NCI-H526 (cell line): Measurements from ENCODE around the gene PLXNA2.

Experiments used
- DNase-seq, 2 experiments: peaks; one replicate each; lab custom pipeline; 2025; lab: John Stamatoyannopoulos, UW

The PLXNA2 gene

DNA sequence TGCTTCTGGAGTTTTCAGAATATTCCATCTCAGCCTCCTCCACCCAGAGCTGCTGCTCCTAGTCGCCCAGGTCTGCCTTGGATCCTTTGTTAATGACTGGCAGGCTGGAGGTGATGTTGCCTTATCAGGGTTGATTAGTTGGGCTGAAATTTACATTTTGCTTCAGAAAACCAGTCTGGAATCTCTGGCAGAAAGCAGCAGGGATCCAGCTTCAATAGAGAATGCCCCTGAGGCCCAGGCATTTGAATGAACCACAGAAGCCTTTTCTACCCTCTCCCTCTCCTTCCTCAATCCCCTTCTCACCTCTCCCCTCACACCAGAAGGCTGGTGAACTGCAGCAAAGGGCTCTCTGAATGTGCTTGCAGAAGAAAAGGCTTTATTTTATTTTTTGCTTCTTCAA is 83.2 kb downstream of the PLXNA2 start:
- peak in 1 of 2 experiments; percentile 13 for DNase-seq

DNA sequence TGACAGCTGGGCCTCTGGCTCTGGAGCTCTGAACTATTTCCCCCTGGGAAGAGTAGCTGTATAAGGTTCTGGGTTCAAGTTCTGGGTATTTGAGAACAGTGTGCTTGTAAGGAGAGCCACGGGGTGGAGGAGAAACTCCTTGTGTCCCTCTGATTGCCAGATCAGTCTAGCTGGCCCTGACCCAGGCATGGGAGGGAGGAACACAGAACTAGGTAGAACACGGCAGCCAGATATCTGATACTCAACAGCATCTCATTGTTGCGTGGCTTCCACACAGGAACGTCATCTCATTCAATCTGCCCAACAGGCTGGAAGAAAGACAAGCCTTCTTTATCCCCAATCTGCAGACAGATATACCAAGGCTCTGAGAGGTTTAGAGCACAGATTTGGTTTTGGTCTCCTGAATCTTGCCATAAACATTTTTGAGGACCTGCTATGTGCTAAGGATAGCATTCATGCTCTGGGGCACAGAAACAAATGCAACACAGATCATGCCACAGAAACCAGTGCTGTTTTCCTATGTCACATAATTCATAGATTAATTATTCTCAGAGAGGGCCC is 83.8 kb downstream of the PLXNA2 start:
- DNase-seq: no peak

DNA sequence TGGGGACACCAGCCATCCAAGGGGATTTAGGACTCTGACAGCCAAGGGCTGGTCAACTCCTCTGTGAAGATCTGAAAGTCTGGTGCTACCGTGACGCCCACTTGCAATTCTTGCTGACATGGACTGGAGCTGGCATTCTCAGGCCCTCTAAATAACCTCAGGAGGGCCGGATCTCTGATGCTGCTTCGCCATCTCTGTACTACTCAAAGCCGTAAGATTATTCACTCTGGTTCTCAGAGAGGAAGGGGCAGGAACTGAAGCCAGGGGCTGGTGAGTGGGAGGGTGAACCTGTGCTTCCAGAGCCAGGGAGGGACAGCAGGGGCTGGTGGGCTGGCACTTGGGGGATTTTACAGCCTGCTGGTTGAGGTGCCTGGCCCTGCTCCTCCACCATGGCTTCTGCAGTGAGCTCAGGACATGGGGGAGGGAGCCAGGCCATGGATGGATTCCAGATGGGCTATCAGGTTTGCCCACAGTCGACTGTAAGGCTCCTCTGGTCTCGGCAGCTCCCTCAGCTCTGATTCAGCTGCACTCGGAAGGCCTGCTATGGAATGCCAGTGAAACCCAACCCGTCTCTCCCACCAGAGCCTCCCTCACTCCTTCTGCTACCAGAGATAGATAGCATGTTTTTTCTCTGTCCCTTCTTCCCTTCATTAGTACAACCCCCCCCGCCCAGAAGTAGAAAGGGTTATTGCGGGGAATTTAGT is 84.5 kb downstream of the PLXNA2 start:
- no peak for DNase-seq

DNA sequence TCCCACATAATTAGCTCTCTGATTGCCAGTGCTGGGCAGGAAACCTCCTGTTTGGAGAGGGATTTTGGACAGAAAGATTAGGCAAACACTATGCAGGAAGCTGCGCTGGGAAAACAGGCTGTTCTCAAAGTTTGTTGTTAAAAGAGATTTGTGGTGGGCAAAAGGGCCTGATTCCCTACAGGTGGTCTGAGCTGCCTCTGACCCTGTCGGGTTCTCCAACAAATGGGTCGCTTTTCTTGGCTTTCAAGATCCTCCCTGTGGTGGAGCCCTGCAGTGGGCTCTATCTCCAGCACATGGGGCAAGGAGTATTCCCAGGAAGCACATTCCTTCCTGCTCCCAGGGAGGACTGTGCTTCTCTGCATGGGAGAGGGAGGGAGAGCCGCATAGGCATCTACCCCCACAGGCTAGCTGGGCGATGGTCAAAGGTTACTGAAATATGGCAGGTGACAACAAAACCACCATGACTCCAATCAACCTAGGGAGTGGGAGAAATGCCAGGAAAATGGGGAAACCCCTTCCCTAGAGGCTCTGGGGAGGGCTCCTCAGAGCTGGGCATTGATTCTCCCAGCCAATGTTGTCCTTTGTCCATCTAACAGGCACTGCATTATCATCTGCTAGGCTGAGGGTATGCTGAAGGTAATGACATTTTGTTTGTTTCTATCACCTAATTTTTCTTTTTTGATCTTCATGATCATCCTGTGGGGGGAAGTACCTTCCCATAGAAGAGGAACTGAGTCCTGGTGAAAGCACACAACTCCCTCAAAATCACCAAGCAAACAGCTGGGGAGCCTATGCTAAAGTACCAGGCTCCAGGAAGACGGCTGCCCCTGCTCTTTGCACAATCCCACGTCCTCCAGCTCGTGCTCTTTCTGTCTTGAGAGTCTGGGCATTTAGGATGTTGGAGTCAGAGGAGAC is 85.3 kb downstream of the PLXNA2 start:
- DNase-seq: no peak

DNA sequence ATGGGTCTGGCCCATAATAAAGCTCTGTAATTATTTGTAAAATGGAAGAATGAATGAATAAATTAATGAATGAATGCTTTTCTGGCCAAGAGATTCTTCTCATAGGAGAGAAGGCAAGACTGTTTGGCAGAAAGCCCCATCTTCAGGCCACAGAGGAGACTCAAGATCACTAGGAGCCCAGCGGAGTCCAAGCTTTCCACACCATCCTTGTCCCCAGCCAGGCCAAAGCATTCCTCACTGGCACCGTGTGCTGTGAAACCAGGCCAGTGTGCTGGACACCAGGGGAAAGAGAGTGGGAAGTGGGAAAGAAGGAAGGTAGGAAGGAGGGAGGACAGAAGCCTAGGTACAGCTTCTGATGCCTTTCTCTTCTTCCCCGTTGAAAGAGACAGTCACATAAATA is 86.4 kb downstream of the PLXNA2 start:
- DNase-seq: no peak

DNA sequence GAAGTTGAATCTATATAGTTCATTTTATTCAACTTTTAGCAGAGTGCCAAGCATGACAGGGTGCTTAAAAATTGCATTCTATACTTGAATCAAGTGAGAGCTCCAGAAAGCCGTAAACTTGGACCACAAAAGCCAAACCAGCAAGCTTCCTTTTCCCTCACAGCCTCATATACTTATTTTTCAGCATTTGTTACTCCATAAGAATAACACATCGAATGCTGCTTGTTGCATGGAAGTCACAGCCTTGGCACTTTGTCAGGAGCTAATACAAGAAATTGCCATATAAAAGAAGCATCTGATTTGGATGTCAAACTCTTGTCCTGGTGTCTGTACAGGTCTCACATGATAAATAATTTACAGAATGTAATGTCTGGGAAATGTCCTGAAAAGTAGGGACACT is 87.4 kb downstream of the PLXNA2 start:
- no peak for DNase-seq

DNA sequence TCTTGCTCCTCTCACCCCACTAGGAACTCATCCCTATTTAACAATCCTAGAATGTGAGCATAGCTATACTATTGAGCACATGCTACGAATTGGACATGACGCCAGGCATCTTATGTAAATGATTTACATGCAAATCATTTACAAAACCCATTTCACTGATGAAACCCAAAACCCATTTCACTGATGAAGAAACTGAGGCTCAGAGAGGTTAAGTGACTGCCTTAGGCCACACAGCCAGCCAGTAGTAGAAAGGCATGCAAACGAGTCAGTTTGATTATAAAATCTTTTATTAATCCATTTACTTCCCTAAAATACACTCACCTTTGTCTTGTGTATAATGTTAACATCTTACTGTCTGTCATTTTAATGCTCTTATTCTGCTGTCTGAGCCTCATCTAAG is 87.9 kb downstream of the PLXNA2 start:
- DNase-seq: no peak

DNA sequence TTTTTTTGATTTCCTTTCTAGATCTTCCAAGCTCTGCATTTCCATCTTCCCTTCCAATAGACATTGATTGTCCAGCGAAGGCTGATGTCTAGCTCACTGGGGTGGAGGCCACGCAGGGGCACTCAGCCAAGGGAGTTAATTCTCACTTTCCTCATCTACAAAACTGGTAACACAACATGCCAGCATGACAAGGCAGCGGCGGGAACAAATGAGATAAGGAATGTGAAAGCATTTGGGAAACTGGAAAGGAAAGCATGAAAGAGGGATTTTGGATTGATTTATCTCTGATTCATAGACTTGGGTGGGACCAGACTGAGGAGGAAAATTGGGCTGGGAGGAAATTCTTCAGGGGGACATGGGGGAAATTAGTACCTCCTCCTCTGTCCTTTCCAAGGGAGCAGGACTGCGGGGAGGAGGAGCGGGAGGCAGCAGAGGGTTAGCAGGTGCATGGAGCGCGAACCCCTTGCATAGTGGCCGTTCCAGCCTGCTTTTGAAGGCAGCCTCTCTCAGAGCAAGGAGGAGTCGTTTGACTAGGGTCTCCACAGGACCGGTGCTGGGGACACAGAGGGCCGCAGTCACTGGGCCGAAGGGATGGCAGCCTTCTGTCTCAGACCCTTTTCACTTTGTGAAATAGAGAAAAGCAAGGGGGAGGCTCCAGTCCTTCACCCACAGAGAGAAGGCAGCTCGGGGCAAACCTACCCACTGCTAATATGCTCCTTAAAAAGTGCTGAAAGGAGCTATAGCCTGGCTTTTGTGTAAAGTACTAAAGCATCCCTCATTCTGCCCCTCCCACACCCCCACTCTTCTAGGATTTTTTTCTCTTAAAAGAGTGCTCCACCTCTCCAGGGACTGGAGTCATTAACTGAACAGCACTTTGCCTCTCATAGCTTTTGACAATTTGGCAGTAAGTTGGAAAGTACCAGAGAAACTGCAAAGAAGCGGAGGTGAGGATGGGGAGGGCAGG is 89.2 kb downstream of the PLXNA2 start:
- no peak for DNase-seq

DNA sequence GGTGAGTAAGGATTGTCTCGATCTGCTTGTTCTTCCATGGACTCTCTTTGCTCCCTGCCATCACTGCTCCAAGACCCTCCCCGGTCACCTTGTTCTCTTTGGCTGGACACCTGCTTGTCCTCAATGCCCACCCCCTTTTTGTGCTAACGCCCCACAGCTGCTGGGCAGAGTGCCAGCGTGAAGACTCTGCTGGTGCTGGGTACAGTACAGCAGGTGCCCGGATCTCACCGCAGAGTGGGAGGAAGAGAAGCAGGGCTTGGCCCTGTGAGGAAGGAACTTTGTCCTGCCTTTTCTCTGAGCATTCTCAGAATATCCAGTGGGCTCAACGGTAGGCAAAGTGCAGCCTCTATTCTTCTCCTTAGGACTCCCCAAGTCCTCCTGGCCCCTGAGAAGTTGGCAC is 90.1 kb downstream of the PLXNA2 start:
- peak in 1 of 2 experiments; percentile 4 for DNase-seq

DNA sequence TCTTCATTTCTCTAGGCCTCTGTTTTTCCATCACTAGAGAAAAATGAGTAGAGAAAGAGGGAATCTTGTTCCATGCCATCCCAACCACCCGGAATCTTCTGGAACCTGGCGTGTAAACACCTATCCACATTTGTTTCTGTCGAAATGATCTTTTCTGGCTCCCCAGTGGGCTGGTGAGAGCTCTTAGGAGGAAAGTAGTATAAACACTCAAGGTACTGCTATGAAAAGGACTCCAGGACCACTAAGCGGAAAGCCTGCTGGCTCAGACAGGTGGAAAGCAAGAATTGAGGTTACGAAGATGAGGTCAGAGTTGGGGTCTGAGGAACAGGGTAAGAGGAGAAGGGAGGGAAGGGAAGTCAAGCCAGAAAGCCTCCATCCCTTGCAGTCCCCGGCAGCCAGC is 90.8 kb downstream of the PLXNA2 start:
- no peak for DNase-seq

DNA sequence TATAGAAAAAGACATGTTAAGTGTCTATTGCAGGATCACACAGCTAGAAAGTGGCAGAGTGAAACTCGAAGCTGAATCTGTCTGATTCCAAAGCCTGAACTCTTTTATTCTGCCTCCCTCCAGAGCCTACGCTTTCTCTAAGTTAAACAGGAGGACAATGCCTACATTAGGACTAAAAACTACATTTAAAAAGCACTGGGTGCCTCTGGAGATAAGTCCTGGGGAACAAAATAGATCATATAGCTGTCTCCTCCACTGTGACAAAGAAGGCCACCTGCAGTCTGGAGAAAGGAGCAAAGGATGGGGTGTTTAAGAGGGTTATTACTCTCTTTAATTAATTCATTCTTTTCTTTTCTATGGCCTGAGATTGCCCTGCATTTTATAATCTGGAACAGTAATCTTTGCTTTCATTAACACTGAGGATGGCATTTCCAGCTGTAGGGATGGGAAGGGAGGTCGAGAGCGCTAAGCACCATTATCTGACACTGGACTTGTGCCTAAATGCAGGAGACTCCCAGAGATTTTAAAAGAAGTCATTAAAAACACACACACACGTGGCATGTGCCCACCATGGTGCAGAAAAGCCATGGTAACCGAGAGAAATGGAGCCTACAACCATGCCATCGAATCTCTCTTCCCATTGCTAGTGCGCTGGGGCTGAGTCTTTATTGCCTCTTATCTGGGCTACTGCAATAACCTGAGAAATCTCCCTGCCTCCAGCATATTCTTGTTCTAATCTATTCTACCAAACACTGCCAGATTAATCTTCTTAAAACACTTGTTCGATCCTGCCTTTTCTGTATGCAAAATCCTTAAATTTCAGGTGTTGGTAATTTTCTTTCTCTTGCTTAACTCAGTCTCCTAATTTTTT is 92.2 kb downstream of the PLXNA2 start:
- DNase-seq: no peak

DNA sequence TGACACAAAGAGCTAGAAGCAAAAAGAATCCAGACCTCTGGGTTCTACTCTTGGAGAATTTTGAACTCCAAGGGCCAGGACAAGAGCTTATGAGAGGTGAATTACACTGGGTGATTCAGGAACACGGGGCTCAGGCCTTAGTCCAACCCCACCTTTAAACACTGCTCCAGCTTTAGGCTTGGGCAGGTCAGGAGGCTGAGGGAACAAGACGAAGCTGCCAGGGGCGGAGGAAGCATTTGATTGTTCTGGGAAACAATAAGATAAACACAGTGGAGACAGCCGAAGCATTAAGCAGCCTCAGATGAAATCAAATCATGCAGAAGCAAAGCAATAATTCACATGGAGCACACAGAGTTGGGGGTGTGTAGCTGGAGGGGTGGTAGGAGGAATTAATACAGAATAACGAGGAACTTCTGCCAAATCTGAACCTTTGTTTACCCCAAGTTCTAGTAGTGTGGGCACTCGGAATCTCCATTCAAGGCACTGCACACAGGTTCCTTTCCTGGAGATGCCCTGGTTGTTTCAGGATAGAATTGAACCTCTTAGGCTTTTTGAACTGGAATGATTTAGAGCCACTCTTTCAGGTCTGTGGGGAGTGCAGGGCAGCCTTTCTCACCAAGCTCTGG is 93.2 kb downstream of the PLXNA2 start:
- no peak for DNase-seq

DNA sequence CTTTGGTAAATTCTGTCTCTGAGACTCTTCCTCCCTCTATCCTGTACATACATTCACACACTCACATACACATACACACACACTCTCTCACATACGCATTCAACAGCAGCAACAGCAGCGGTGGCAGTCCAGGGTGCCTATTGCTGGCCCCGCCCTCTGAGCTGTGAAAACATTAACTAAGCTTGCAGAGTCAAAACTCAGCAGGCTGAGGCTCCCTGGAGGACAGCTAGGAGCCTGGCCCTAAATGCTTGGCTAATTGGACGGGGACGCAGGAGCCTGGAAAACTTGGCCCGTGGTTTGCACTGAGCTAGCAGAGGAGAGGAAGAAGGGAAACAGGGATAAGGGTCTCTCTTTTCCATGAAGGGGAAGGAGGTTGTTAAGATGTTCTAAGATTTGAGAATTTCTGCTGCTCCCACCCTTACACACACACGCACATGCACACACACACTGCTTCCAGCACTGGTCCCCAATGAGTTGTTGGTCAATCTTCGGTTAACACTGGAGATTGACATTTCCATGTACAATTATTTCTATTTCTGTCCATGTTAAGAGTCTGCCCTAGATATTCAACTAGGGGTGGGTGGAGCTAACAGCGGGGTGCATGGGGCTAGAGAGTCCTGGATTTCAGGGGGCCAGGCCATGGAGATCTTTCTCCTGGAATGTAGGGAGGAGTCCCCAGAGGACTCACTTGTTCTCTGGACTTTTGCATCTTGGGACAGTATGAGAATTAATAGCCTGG is 94.2 kb downstream of the PLXNA2 start:
- peak; percentile 17 to 48 for DNase-seq

DNA sequence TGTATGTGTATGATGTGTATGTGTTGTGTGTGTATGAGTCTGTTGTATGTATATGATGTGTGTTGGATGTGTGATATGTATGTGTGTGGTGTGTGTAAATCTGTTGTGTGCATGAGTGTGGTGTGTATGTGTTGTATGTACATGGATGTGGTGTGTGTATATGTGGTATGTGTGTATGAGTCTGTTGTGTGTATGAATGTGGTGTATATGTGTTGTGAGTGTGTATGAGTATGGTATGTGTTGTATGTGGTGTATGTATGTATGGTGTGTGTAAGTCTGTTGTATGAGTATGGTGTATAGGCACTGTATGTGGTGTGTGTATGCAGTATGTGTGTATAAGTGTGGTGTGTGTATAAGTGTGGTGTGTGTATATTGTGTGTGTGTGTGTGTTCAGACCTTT is 95.0 kb downstream of the PLXNA2 start:
- no peak for DNase-seq

DNA sequence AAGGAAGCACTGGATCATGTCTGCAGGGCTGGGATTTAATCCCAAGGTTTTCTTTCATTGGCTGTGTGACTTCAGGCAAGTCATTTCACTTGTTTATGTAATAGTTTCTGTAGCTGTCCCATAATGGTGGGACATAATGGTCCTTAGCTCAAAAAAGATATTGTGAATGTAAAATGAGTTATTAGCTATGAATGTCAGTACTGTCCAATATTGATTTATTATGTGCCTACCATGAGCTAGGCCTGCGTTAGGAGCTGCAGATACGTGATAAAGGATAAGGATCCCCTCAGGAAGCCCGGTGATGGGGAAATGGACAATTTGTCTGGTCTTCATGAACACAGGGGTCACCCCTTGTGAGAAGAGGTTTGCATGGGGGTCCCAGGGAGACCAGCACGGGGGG is 95.8 kb downstream of the PLXNA2 start:
- DNase-seq: no peak

DNA sequence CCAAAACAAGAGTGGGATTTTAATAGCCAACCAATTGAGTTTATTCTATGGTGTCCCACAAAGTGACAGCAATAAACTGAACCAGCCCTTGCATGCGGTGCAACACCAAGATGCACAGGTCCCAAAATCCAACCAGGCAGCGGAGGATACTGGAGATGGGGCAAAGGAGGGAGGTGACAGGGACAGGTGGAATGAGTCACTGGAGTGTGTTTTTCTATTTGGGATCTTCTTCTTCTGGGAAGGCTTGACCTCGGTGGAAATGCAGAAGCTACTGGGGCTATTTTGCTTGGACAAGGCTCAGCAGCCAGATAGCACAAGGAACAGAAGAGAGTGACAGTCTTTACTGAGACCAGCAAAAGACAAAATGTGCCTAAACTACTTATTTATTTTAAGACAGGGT is 97.5 kb downstream of the PLXNA2 start:
- DNase-seq: no peak

DNA sequence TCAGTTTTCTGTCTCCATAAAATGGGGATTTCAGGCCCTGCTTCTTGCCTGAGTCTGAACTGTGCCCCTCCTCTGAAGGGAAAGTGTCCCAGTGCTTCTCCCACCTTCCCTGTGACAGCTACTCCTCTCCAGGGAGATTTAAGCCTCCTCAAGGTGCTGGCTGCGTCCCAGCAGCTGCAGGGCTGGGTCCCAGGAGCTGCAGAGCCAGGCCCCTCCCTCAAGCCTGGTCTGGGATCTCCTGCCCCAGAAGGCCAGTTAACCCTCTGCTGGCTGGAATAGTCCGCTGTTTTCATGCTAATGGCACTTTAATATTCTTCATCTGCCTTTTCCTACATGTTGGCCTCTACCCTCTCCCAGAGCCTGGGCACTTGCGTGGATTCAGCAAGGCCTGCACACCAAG is 99.0 kb downstream of the PLXNA2 start:
- DNase-seq: no peak

DNA sequence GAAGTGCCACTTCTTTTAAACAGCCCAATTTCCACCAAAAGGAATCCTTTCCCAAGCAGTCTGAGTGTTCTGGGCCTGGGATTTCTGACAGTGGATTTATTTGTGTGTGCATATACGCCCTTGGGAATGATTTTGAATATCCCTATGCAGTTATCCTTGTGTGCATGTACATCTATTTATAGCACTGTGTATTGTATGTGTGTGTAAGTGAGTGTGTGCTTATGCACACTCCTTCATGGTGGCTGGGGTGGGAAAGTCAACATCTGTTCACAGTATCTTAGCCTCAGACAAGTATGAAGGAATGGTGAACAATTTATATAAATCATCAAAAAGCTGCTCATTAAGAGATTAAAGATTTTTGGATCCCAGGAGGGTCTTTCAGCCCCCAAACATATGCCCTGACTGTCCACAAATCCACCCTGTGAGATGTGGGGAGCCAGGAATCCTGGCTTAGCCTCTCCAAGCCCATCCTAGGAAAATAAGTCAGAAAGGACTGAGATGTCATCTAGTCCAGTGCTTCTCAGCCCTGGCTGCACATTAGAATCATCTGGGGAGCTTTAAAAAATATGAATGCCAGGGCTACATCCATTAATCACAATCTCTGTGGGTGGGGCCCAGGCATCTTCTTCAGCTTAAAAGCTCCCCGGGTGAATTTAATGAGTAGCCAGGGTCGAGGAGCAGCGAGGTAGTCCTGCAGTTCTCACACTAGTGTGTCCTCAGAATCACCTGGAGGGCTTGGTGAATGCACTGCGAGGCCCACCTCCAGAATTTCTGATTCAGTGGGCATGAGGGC is 101.4 kb downstream of the PLXNA2 start:
- DNase-seq: peak in 1 of 2 experiments; percentile 11
